GM20000 (cell line): ENCODE results near the gene TP53I13.

Experiments used
- DNase-seq: peaks from one replicate; pipeline ENCODE4 v3.0.0; 2012; ENCODE audit warnings: low spot score
- CTCF ChIP-seq: IDR thresholded peaks from 2 replicates; pipeline ENCODE4 v1.5.1; 2012; ENCODE audit warnings: mild to moderate bottlenecking, control low read depth; ENCODE audit errors: extremely low read depth, missing control alignments

TP53I13 gene

GRCh38 chr17:29567554-29568330 lies 759 bp upstream of the TP53I13 start:
- peak; percentile 29 for TF ChIP-seq CTCF
- peak; percentile 92 for DNase-seq

GRCh38 chr17:29569245-29569950 lies 897 bp downstream of the TP53I13 start:
- DNase-seq, result no peak
- no peak for TF ChIP-seq CTCF

DNA sequence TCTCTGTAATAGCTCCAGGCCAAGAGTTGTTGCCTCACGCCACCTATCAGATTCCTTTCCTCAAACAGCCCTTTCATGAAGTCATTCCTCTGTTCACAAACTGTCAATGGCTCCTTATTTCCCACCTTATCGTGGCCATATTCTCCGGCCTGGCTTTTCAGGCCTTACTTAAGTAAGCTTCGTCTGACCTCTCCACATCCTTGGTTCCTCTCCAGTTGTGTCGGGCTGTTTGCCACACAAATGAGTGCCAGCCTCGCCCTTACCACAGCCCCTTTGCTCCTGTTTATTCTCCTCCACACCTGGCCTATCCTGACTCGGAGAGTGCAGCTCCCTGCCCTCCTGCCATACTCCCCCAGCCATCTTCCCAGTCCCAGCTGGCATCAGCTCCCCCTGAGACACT lies 2.0 kb downstream of the TP53I13 start:
- DNase-seq, result peak; percentile 2
- TF ChIP-seq CTCF, result no peak

GRCh38 chr17:29571486-29571882 lies 3.0 kb downstream of the TP53I13 start:
- no peak for TF ChIP-seq CTCF
- DNase-seq, result no peak

DNA sequence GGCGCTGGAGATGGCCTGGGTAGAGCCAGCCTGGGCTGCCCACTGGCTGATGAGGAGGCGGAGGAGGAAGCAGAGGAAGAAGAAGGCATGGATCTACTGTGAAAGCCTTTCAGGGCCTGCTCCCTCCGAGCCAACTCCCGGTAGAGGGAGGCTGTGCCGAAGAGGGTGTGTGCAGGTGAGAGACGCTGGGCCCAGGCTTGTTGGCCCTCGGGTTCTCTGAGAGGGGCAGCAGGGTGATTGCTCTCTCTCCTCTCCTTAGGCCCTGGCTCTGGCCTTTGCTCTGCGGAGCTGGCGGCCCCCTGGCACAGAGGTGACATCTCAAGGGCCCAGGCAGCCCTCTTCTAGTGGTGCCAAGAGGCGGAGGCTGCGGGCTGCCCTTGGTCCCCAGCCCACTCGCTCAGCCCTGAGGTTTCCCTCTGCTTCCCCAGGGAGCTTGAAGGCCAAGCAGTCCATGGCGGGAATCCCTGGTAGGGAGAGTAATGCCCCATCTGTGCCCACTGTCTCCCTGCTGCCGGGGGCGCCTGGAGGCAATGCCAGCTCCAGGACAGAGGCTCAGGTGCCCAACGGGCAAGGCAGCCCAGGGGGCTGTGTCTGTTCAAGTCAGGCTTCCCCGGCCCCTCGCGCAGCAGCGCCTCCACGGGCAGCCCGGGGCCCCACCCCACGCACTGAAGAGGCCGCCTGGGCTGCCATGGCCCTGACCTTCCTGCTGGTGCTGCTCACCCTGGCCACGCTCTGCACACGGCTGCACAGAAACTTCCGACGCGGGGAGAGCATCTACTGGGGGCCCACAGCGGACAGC lies 3.6 kb downstream of the TP53I13 start:
- no peak for TF ChIP-seq CTCF
- DNase-seq, result no peak

GRCh38 chr17:29572691-29573557 lies 4.4 kb downstream of the TP53I13 start:
- DNase-seq, result peak; percentile 84
- TF ChIP-seq CTCF, result peak; percentile 87
